RWPE1 (cell line): ENCODE results near the gene CTDSPL.
A peak's percentile ranks its signal among the peaks of the same experiment; 100 is the strongest.

ENCODE experiments used
- CTCF ChIA-PET: fragments of 350-600 bp; sonication (Branson Sonifier 250); formaldehyde crosslinking; extraction: SDS; loops from one replicate; lab custom pipeline; 2021; lab: Yijun Ruan, JAX
- POLR2A ChIA-PET: fragments of 400-600 bp; formaldehyde crosslinking; extraction: SDS; loops from one replicate; lab custom pipeline; 2020; ENCODE audit warnings: antibody characterized with exemption; ENCODE audit not compliant: low non-redundant PET; lab: Yijun Ruan, JAX
- DNase-seq: peaks from one replicate; pipeline ENCODE4 v3.0.0; 2012; ENCODE audit warnings: low spot score
- H3K27ac ChIP-seq: fragments of 450-650 bp; 2 replicates; pipeline ENCODE4 v1.5.1; 2017
- CTCF ChIP-seq: fragments of 450-650 bp; conservative IDR thresholded peaks from 2 replicates; pipeline ENCODE4 v1.5.1; 2017; ENCODE audit warnings: low read depth, mild to moderate bottlenecking

Gene CTDSPL

DNA sequence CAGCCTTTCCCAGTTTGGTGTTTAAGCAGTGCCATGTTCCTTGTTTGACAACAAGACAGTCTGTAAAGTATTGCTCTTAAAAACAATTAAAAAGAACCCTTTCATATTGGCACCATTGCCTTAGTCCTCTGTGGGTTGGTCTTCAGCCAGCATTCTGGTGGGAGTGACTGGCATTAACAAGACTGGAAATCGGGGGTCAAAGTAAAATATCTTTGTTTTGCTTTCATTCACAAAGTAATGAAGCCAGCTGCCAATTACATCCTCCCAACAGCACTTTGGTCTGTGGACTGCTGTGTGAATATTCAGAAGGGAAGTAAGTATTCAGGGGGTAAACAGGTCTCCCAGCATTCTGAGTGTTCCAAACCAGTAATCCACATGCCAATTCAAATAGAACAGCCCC is 120.7 kb downstream of the CTDSPL start:
- DNase-seq = no peak
- POLR2A ChIA-PET = no interaction called here
- no peak overlapping the region; the same call in 1 of the 2 replicates for H3K27ac ChIP-seq
- no peak for TF ChIP-seq CTCF
- CTCF ChIA-PET = no interaction called here

DNA sequence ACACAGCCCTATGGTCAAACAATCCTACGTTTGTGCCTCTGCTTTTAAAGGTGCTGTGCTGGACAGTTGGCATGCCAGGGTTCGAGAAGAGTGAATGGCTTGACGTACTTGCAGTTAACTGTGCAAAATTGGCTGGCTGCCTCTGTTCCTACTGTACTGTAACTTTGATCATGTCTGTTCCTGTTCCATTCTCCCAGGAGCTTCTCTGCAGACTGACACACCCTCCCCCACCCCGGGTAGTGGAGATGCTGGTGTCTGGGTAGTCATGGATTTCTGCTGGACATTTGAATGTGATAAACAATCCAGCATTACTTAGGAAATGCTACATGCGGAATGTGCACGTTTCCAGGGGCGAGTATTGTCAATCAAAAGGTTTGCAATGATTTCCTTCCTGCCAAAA is 122.4 kb downstream of the CTDSPL start:
- DNase-seq = no peak
- CTCF ChIA-PET = interaction anchor here (0.8 kb wide), 1 partner anchor 17 kb away, joined by 5 read pairs; no protein-coding TSS in a partner anchor
- no peak for TF ChIP-seq CTCF
- POLR2A ChIA-PET = no interaction called here
- peak overlapping the region; percentile 54 for H3K27ac ChIP-seq

DNA sequence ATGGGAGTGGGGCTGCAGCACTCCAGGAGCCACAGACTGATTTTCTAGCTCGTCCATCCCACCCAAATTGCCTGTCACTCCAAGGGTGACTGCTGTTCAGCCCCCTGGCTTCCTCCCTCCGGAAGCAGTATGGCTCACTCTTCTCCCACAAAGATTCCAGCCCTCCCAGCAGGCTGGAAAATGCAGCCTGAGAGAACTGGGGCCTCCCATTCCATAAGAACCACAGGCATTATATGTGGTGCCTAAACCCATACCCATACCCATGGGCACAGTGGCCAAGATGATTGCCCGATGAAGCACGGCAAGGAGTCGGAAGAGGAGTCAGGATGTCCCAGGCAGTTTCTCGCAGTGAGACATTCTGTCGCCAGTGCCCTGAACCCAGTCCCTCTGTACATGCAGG is 122.9 kb downstream of the CTDSPL start:
- no peak for TF ChIP-seq CTCF
- ChIA-PET CTCF (no interaction called here), POLR2A (no interaction called here)
- DNase-seq = no peak
- H3K27ac ChIP-seq = peak overlapping the region; percentile 54

DNA sequence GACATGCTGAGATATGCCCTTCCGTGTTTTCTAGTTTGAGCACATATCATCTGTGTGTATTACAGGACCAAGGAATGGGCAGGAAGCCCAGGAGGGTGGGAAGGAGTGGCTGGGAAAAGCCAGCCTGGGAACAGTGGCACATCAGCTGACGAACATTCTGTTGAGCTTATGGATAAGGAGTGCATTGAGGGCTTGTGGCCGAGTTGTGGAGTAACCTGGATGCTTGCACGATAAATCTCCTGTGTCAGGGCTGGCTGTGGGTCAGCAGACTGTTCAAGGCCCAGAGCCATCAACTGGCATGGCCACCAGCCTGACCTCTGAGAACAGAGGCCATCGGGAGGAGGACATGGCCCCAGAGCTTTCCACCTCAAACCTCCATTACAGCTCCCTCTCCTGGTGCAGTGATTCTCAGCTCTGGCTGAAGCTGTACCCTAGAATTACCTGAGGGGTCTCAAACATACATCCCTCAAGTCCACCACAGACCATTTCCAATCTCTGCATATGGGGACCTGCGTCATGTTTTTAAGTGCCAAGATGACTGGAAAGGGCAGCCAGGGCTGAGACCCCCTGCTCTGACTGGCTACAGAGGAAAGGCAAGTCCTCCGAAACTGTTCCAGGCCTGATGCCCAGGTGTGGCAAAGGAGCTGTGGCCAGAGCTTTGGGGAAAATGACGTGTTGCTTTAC is 124.1 kb downstream of the CTDSPL start:
- no peak for TF ChIP-seq CTCF
- DNase-seq = no peak
- ChIA-PET CTCF (no interaction called here), POLR2A (no interaction called here)
- peak overlapping the region; percentile 54 for H3K27ac ChIP-seq

- CTCF ChIA-PET = no interaction called here
- H3K27ac ChIP-seq = peak overlapping the region; percentile 54
- no peak for TF ChIP-seq CTCF
- peak; percentile 30 for DNase-seq
- POLR2A ChIA-PET = no interaction called here
These were observed 125.0 kb downstream of the CTDSPL start for GRCh38 chr3:37986479-37987314.

- H3K27ac ChIP-seq = peak overlapping the region; percentile 54; the same call in 1 of the 2 replicates
- DNase-seq = no peak
- ChIA-PET POLR2A (no interaction called here), CTCF (no interaction called here)
- TF ChIP-seq CTCF = no peak
These were observed 125.6 kb downstream of the CTDSPL start for GRCh38 chr3:37987315-37987697.
